HEK293 (cell line): ENCODE results near the gene GRIA1.

Experiments
- ZNF274 ChIP-seq, 2 experiments: fragments of 200-500 bp in 1 of 2; fragments of 450-650 bp in 1 of 2; sonication (Bioruptor generic) in 1 of 2; formaldehyde crosslinking in 1 of 2; IDR thresholded peaks; 2 replicates each; pipeline versions ENCODE4 v1.5.1 to v1.6.1; 2014 to 2016; ENCODE audit warnings: borderline replicate concordance in 1 of 2, inconsistent platforms in 1 of 2, low read length in 1 of 2, missing biosample characterization in 1 of 2, missing genetic modification characterization in 1 of 2
- ZNF830 ChIP-seq: fragments of 450-650 bp; IDR thresholded peaks from 2 replicates; pipeline ENCODE4 v1.5.0; 2018; ENCODE audit warnings: missing biosample characterization, missing genetic modification characterization, low read depth, mild to moderate bottlenecking, moderate library complexity
- ZSCAN30 ChIP-seq: fragments of 450-650 bp; IDR thresholded peaks from 2 replicates; pipeline ENCODE4 v1.5.1; 2018; ENCODE audit warnings: missing biosample characterization, mild to moderate bottlenecking, missing genetic modification characterization, moderate library complexity

DNA sequence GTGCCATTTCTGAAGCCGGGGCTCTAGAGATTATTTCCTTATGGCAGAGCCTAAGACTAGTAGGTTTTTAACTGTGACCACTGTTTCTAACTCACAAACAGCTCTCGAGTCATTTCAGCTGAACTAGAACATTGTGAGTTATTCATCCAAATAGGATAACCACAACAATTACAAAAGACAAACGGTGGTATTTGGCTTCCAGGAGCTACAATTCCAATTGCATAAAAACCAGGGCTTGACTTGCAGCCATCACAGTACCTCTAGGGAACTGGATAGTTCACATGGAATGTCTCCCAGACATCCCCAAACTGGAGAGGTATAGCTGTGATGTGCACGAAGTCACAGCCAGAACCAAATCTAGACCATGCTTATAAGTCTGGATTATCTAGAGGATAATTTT, 323.4 kb downstream of the GRIA1 start:
- TF ChIP-seq ZSCAN30 (tag by site-specific recombination) (no peak), ZNF274 (IDR thresholded peaks at IDR 0.05; ENCODE audit: low read length) (no peak), ZNF274 (tag by site-specific recombination; IDR thresholded peaks at IDR 0.05; ENCODE audit: borderline replicate concordance) (no peak), ZNF830 (tag by site-specific recombination) (no peak)
